HG02678 (cell line): ENCODE data around the gene ZNF184.
"Not testable (repeated sequence)": the region's sequence is repeated elsewhere in the genome, so short reads cannot be mapped to it uniquely, and the experiment has no call there.

Source experiments
- ATAC-seq: cut with Tn5 transposase; IDR thresholded peaks from one replicate; pipeline ENCODE4 v1.9.1; 2021; ENCODE audit warnings: mild to moderate bottlenecking, moderate library complexity; ENCODE audit not compliant: unreplicated experiment

ZNF184 gene

GRCh38 chr6:27426045-27426620, 46.8 kb downstream of the ZNF184 start:
- no peak for ATAC-seq

- not testable (repeated sequence) for ATAC-seq
Observed at GRCh38 chr6:27424851-27425250, 48.1 kb downstream of the ZNF184 start.

GRCh38 chr6:27422651-27423332, 50.1 kb downstream of the ZNF184 start:
- ATAC-seq: no peak

GRCh38 chr6:27419363-27419762, 53.5 kb downstream of the ZNF184 start:
- ATAC-seq: no peak

GRCh38 chr6:27415898-27416297, 57.0 kb downstream of the ZNF184 start:
- no peak for ATAC-seq

GRCh38 chr6:27414996-27415395, 57.9 kb downstream of the ZNF184 start:
- no peak for ATAC-seq

- ATAC-seq: no peak
Observed at GRCh38 chr6:27414300-27414699, 58.6 kb downstream of the ZNF184 start.

- no peak for ATAC-seq
Observed at GRCh38 chr6:27407153-27407814, 65.6 kb downstream of the ZNF184 start.

- no peak for ATAC-seq
Observed at GRCh38 chr6:27406085-27406484, 66.8 kb downstream of the ZNF184 start.

GRCh38 chr6:27400877-27401642, 71.8 kb downstream of the ZNF184 start:
- ATAC-seq: no peak
